Omental fat pad (tissue), 4 donors: Measurements from ENCODE around the gene NCL. TPM values are rescaled to one million over a fixed set of nuclear protein-coding genes. Genes with fewer than 3 reads are reported as not detected.
"Not testable (repeated sequence)": the region's sequence is repeated elsewhere in the genome, so short reads cannot be mapped to it uniquely, and the experiment has no call there.

ENCODE experiments used
- ATAC-seq: fragments of 150-250 bp; one replicate; pipeline ENCODE4 v1.9.1; 2016; ENCODE audit warnings: mild to moderate bottlenecking, moderate library complexity; ENCODE audit not compliant: low FRiP score
- DNase-seq: peaks from one replicate; pipeline ENCODE4 v3.0.0-alpha.2; 2019; ENCODE audit warnings: low spot score
- total RNA-seq, 4 donors: library from RNA; depleted of rRNA; stranded (reverse); fragments of >200 nt; gene quantifications; one replicate each; pipeline ENCODE4 v1.1.0, GENCODE V29; 2016
- TF ChIP-seq, protein P1 (sequence below), 3 donors: fragments of 450-650 bp; IDR thresholded peaks; one replicate each; pipeline ENCODE4 v1.5.1; 2016 to 2017; ENCODE audit warnings: antibody characterized with exemption in 3 of 3, mild to moderate bottlenecking in 3 of 3, moderate library complexity in 2 of 3

Gene NCL
- total RNA-seq, 4 donors from 2014 or later, result 174 to 495 (median 225) TPM

DNA sequence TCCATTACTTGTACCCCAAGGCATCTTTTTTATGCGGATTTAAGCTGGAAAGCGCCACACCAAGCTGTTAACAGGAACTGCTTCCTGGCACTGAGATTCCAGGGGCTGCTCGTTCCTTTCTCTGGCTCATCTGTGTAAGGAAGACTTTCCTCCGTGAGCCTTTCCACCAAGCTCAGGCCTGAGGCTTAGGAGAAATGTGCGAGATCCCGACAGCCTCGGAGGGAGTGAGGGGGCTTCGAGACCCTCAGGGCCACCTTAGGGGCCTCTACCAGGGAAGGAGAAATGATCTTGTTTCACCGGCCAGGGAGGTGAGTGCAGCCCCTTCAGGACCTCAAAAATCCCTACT lies 51.7 kb downstream of the NCL start:
- TF ChIP-seq, protein P1, sequence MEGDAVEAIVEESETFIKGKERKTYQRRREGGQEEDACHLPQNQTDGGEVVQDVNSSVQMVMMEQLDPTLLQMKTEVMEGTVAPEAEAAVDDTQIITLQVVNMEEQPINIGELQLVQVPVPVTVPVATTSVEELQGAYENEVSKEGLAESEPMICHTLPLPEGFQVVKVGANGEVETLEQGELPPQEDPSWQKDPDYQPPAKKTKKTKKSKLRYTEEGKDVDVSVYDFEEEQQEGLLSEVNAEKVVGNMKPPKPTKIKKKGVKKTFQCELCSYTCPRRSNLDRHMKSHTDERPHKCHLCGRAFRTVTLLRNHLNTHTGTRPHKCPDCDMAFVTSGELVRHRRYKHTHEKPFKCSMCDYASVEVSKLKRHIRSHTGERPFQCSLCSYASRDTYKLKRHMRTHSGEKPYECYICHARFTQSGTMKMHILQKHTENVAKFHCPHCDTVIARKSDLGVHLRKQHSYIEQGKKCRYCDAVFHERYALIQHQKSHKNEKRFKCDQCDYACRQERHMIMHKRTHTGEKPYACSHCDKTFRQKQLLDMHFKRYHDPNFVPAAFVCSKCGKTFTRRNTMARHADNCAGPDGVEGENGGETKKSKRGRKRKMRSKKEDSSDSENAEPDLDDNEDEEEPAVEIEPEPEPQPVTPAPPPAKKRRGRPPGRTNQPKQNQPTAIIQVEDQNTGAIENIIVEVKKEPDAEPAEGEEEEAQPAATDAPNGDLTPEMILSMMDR (IDR thresholded peaks at IDR 0.05), result no peak
- no peak for ATAC-seq
- DNase-seq, result no peak

DNA sequence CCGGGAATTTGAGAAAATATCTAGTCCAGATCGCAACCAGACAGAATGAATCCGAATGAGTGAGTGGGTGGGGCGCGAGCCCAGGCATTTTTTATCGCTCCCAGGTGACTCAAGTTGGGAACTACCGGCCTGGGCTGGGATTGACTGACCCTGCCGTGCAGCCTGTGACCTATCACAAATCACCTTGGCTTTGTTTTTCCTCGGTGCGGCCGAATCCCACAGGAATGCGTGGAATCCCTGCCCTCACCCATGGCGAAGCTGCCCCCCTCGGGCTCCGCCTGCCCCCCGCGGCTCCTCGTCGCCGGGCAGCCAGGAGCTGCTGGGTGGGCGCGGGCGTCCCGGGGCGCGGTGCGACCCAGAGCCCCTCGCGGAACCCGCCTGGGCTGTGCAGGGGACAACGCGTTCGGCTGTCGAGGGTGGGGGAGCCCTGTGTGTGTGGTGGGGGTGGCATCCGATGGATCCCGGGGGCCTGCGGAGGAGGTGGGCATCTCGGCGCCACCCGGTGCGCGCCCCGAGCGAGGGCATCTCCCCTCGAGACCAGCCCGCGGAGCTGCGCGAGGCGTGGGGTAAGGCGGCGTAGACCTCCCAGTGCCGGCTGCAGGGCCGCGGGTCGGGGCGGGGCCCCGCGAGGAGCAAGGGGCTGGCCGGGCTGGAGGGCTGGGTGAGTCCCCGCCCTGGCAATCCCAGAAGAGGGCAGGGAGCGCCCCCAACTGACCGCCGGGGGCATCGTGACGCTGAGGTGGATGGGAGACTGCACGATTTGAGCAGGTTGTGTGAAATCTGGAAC lies 52.3 kb downstream of the NCL start:
- ATAC-seq (peak; percentile 98), DNase-seq (peak; percentile 76)
- TF ChIP-seq, protein P1 (IDR thresholded peaks at IDR 0.05), result peak in 1 of 3 donors; percentile 66

GRCh38 chr2:231411237-231411636 lies 53.0 kb downstream of the NCL start:
- no peak for ATAC-seq
- no peak for DNase-seq
- TF ChIP-seq, protein P1 (IDR thresholded peaks at IDR 0.05), result no peak

GRCh38 chr2:231410293-231411004 lies 53.8 kb downstream of the NCL start:
- DNase-seq (no peak), ATAC-seq (no peak)
- TF ChIP-seq, protein P1 (IDR thresholded peaks at IDR 0.05), result no peak

DNA sequence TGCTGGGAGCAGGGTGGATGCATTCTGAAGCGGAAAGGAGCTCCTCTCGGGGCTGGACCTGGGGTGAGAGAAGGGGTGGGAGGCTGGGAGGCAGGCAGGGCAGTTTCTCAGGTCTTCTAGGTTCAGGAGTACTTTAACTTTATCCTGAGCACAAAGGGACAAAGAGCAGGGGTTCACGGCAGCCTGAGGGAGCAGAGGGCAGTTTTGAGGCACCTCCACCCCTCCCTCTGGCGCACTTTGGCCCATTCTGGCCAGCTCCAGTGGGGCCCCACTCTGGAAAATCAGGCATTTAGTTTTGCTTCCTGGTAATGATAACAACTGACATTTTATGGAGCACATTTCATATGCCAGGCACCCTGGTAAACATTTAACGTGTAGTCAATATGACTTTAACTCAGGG lies 54.5 kb downstream of the NCL start:
- DNase-seq (no peak), ATAC-seq (no peak)
- TF ChIP-seq, protein P1 (IDR thresholded peaks at IDR 0.05), result no peak

DNA sequence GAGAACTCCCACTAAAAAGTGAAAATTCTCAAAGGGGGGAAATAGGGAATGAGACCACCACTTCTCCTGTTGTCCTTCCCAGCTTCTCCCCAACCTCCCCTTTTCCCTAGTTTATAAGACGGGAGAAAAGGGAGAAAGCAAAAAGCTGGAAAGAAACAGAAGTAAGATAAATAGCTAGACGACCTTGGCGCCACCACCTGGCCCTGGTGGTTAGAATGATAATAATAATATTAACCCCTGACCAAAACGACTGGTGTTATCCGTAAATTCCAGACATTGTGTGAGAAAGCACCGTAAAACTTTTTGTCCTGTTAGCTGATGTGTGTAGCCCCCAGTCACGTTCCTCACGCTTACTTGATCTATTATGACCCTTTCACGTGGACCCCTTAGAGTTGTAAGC lies 56.0 kb downstream of the NCL start:
- not testable (repeated sequence) for ATAC-seq, DNase-seq

- not testable (repeated sequence) for ATAC-seq, DNase-seq
Measured at GRCh38 chr2:231407686-231408085, 56.6 kb downstream of the NCL start.

DNA sequence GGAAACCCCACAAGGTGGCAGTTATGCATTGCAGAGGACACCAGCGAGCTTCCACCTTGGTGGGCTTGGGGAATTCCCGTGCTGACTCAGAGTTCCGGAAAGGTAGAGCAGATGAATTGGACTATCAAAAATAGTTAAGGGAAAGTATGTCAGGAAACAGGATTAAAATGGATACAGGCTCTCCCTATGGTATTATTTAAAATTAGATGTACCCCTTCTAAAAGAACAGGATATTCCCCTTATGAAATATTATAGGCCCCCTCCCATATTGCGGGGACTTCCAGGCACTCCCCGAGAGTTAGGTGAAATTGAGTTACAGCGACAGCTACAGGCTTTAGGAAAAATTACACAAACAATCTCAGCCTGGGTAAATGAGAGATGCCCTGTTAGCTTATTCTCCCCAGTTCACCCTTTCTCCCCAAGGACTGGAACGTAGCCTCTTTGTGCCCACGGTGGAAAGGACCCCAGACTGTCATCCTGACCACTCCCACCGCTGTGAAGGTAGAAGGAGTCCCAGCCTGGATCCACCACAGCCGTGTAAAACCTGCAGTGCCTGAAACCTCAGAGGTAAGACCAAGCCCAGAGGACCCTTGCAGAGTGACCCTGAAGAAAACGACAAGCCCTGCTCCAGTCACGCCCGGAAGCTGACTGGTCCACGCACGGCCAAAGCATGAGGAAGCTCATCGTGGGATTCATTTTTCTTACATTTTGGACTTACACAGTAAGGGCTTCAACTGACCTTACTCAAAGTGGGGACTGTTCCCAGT lies 58.5 kb downstream of the NCL start:
- not testable (repeated sequence) for DNase-seq, ATAC-seq

DNA sequence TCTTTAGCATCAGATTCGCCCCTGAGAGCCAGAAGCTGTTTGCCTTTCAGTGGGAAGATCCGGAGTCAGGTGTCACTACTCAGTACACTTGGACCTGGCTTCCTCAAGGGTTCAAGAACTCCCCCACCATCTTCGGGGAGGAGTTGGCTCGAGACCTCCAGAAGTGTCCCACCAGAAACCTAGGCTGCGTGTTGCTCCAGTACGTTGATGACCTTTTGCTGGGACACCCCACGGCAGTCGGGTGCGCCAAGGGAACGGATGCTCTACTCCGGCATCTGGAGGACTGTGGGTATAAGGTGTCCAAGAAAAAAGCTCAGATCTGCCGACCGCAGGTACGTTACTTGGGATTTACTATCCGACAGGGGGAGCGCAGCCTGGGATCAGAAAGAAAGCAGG lies 60.1 kb downstream of the NCL start:
- DNase-seq, ATAC-seq: not testable (repeated sequence)
